ENCODE results near the gene LLPH.

GRCh38 chr12:66119870-66120241 is 10.7 kb downstream of the LLPH start:
- no peak for TF ChIP-seq CTCF (CRISPR knock-in tag; IDR thresholded peaks at IDR 0.05)
- no peak for TF ChIP-seq GFI1 (CRISPR knock-in tag; IDR thresholded peaks at IDR 0.05; ENCODE audit: borderline replicate concordance)
- TF ChIP-seq YY1 (IDR thresholded peaks at IDR 0.05; ENCODE audit: insufficient read depth, insufficient replicate concordance, low read depth, low read length) = no peak
- no peak for TF ChIP-seq BRCA1 (CRISPR knock-in tag; IDR thresholded peaks at IDR 0.05)
- no peak for TF ChIP-seq NFIC (IDR thresholded peaks at IDR 0.05; ENCODE audit: low read length)
- TF ChIP-seq NCOA2 (CRISPR knock-in tag; IDR thresholded peaks at IDR 0.05) = no peak
- no peak for TF ChIP-seq KDM1A (CRISPR knock-in tag; IDR thresholded peaks at IDR 0.05)
- TF ChIP-seq GMEB1 (CRISPR knock-in tag; IDR thresholded peaks at IDR 0.05; ENCODE audit: borderline replicate concordance) = no peak
- no peak for TF ChIP-seq ISX (CRISPR knock-in tag; conservative IDR thresholded peaks at IDR 0.05)
- no peak for TF ChIP-seq IRX3 (CRISPR knock-in tag; IDR thresholded peaks at IDR 0.05; ENCODE audit: borderline replicate concordance, low read depth)
- no peak for TF ChIP-seq SNAPC2 (CRISPR knock-in tag; IDR thresholded peaks at IDR 0.05)
